ENCODE measurements around the gene AMY2B.

- TF ChIP-seq POLR2A (IDR thresholded peaks at IDR 0.05) (no peak), CTCF (IDR thresholded peaks at IDR 0.05) (no peak)
Measured at GRCh38 chr1:103560427-103560826, 11.0 kb upstream of the AMY2B start.
